Esophagus muscularis mucosa (tissue), 4 donors: ENCODE results near the gene YLPM1. TPM values are rescaled to one million over a fixed set of nuclear protein-coding genes. Genes with fewer than 3 reads are reported as not detected.
A peak's percentile ranks its signal among the peaks of the same experiment; 100 is the strongest.

ENCODE experiments used
- DNase-seq: peaks from one replicate; pipeline ENCODE4 v3.0.0-alpha.2; 2017; ENCODE audit errors: extremely low spot score
- H3K27ac ChIP-seq, 4 donors: fragments of 200-600 bp; sonication (generic); replicated peaks in 1 of 4; 1 replicate in 3 of 4; 2 replicates in 1 of 4; pipeline ENCODE4 v1.5.1; 2016 to 2019; ENCODE audit warnings: mild to moderate bottlenecking in 1 of 4
- H3K27me3 ChIP-seq, 4 donors: fragments of 200-600 bp; sonication (generic); one replicate each; pipeline versions ENCODE4 v1.5.1 to v1.6.0; 2016 to 2019
- H3K36me3 ChIP-seq, 4 donors: fragments of 200-600 bp; sonication (generic); one replicate each; pipeline ENCODE4 v1.5.1; 2016 to 2019
- H3K4me1 ChIP-seq, 4 donors: fragments of 200-600 bp; sonication (generic); one replicate each; pipeline ENCODE4 v1.5.1; 2016 to 2019
- H3K4me3 ChIP-seq, 4 donors: fragments of 200-600 bp; sonication (generic); 1 replicate in 2 of 4; 2 replicates in 2 of 4; pipeline ENCODE4 v1.5.1; 2016 to 2019; ENCODE audit warnings: mild to moderate bottlenecking in 4 of 4, moderate library complexity in 1 of 4
- H3K9me3 ChIP-seq, 4 donors: fragments of 200-600 bp; sonication (generic); 1 replicate in 3 of 4; 2 replicates in 1 of 4; pipeline ENCODE4 v1.5.1; 2016 to 2019
- CTCF ChIP-seq, 3 experiments: fragments of 200-600 bp in 2 of 3; fragments of 450-650 bp in 1 of 3; sonication (generic) in 2 of 3; IDR thresholded peaks; one replicate each; pipeline ENCODE4 v1.5.1; 2017 to 2019; ENCODE audit warnings: antibody characterized with exemption in 3 of 3, mild to moderate bottlenecking in 2 of 3, moderate library complexity in 1 of 3
- EP300 ChIP-seq: sonication (generic); formaldehyde crosslinking; IDR thresholded peaks from one replicate; pipeline ENCODE4 v1.6.1; 2017; ENCODE audit warnings: antibody characterized with exemption
- POLR2A ChIP-seq: fragments of 450-650 bp; IDR thresholded peaks from one replicate; pipeline ENCODE4 v1.6.1; 2017; ENCODE audit warnings: antibody characterized with exemption, moderate library complexity, mild to moderate bottlenecking, low read depth
- POLR2AphosphoS5 ChIP-seq, 2 donors: sonication (generic); formaldehyde crosslinking; IDR thresholded peaks; one replicate each; pipeline ENCODE4 v1.6.1; 2017; ENCODE audit warnings: antibody characterized with exemption in 2 of 2
- WGBS: methylation state at CpG from one replicate; pipeline ENCODE4 v1.1.5; 2018; 5-methylcytosine and 5-hydroxymethylcytosine counted together
- intact Hi-C: fragments of 100-400 bp; cut with DNase I; formaldehyde crosslinking; loops from one replicate; pipeline ENCODE4 v1.15.1; 2023
- total RNA-seq, 4 donors: library from RNA; depleted of rRNA; stranded (reverse); fragments of >200 nt; gene quantifications; one replicate each; pipeline versions ENCODE4 v1.1.0 to v1.2.1, GENCODE V29; 2016

YLPM1 gene
- total RNA-seq, 4 donors from 2014 or later = 31.0 to 47.2 (median 36.0) TPM

GRCh38 chr14:74860899-74861733, 98.0 kb downstream of the YLPM1 start:
- Histone ChIP-seq H3K4me1 (peaks cover 0 to 10% (median 10%) of the 10 kb centered on the region in 4 donors), H3K27ac (no peak overlapping the region), H3K36me3 (no peaks in the 10 kb centered on the region), H3K4me3 (no peak overlapping the region), H3K27me3 (no peaks in the 10 kb centered on the region), H3K9me3 (no peaks in the 10 kb centered on the region)
- WGBS = 30% methylated on average over 7 of the region's 7 CpGs
- intact Hi-C loops = loop anchor here (2.0 kb wide), 1 partner anchor 44 kb away; no protein-coding TSS in a partner anchor
- peak; percentile 98 for DNase-seq
- no peak for TF ChIP-seq POLR2A
- no peak for TF ChIP-seq EP300
- peak; percentile 52 to 59 for TF ChIP-seq POLR2AphosphoS5 (IDR thresholded peaks at IDR 0.05)
- TF ChIP-seq CTCF (IDR thresholded peaks at IDR 0.05) = peak; percentile 82 to 90 (median 86)

GRCh38 chr14:74861734-74862090, 98.6 kb downstream of the YLPM1 start:
- TF ChIP-seq CTCF (IDR thresholded peaks at IDR 0.05) = no peak
- Histone ChIP-seq H3K27ac (no peak overlapping the region), H3K36me3 (no peaks in the 10 kb centered on the region), H3K9me3 (no peaks in the 10 kb centered on the region), H3K4me3 (no peak overlapping the region), H3K27me3 (no peaks in the 10 kb centered on the region), H3K4me1 (peaks cover 0 to 10% (median 10%) of the 10 kb centered on the region in 4 donors)
- intact Hi-C loops = loop anchor here (2.0 kb wide), 1 partner anchor 43 kb away; no protein-coding TSS in a partner anchor
- DNase-seq = no peak
- WGBS = 84% methylated on average over 3 of the region's 3 CpGs

GRCh38 chr14:74863274-74863673, 100.2 kb downstream of the YLPM1 start:
- 83% methylated on average over 6 of the region's 9 CpGs for WGBS
- Histone ChIP-seq H3K36me3 (no peaks in the 10 kb centered on the region), H3K9me3 (no peaks in the 10 kb centered on the region), H3K4me3 (no peak overlapping the region), H3K27me3 (no peaks in the 10 kb centered on the region), H3K27ac (no peak overlapping the region), H3K4me1 (peaks cover 0 to 10% (median 10%) of the 10 kb centered on the region in 4 donors)
- intact Hi-C loops = no loop called here
- TF ChIP-seq CTCF (IDR thresholded peaks at IDR 0.05) = no peak
- no peak for TF ChIP-seq EP300
- TF ChIP-seq POLR2AphosphoS5 (IDR thresholded peaks at IDR 0.05) = no peak
- TF ChIP-seq POLR2A = no peak
- DNase-seq = no peak

GRCh38 chr14:74864198-74864597, 101.1 kb downstream of the YLPM1 start:
- no peaks in the 10 kb centered on the region for H3K36me3 ChIP-seq
- no peak overlapping the region for H3K27ac ChIP-seq
- no peak for DNase-seq
- no peaks in the 10 kb centered on the region for H3K9me3 ChIP-seq
- no peaks in the 10 kb centered on the region for H3K27me3 ChIP-seq
- peaks cover 0 to 10% (median 10%) of the 10 kb centered on the region in 4 donors for H3K4me1 ChIP-seq
- TF ChIP-seq CTCF (IDR thresholded peaks at IDR 0.05) (no peak), POLR2A (no peak), POLR2AphosphoS5 (IDR thresholded peaks at IDR 0.05) (no peak), EP300 (no peak)
- no peak overlapping the region for H3K4me3 ChIP-seq
- 85% methylated on average over 9 of the region's 9 CpGs for WGBS
- intact Hi-C loops = no loop called here
